PFSK-1 (cell line): Measurements from ENCODE around the gene NCEH1.

ENCODE experiments used
- FOXP2 ChIP-seq: optimal IDR thresholded peaks from 2 replicates; pipeline ENCODE3; 2011; ENCODE audit warnings: borderline replicate concordance, control low read depth, inconsistent platforms; ENCODE audit not compliant: insufficient read depth; ENCODE audit errors: extremely low read length, extremely low read depth
- POLR2AphosphoS5 ChIP-seq: IDR thresholded peaks from 2 replicates; pipeline ENCODE4 v1.6.1; 2012; ENCODE audit warnings: low read depth, mild to moderate bottlenecking, control low read depth, low read length, moderate library complexity
- REST ChIP-seq, 2 experiments: IDR thresholded peaks; 2 replicates each; pipeline versions ENCODE4 v1.6.1 to v1.8.0; 2011 to 2012; ENCODE audit warnings: low read depth in 2 of 2, low read length in 2 of 2, control low read depth in 1 of 2, inconsistent platforms in 1 of 2, mild to moderate bottlenecking in 1 of 2, moderate library complexity in 1 of 2; ENCODE audit not compliant: insufficient read depth in 1 of 2
- SIN3A ChIP-seq: IDR thresholded peaks from 2 replicates; pipeline ENCODE4 v1.6.1; 2012; ENCODE audit warnings: mild to moderate bottlenecking, low read length, moderate library complexity, borderline replicate concordance; ENCODE audit not compliant: insufficient read depth
- TAF1 ChIP-seq: IDR thresholded peaks from 2 replicates; pipeline ENCODE4 v1.6.1; 2012; ENCODE audit warnings: low read length, control low read depth, borderline replicate concordance; ENCODE audit not compliant: insufficient read depth

The NCEH1 gene

GRCh38 chr3:172655388-172655787 is 55.5 kb downstream of the NCEH1 start:
- TF ChIP-seq SIN3A (no peak), REST (IDR thresholded peaks at IDR 0.05; ENCODE audit: insufficient read depth in 1 of 2, low read depth in 2 of 2, low read length in 2 of 2) (no peak), POLR2AphosphoS5 (no peak), TAF1 (no peak), FOXP2 (no peak)

- no peak for TF ChIP-seq FOXP2
- no peak for TF ChIP-seq REST (IDR thresholded peaks at IDR 0.05; ENCODE audit: insufficient read depth in 1 of 2, low read depth in 2 of 2, low read length in 2 of 2)
- no peak for TF ChIP-seq SIN3A
- no peak for TF ChIP-seq POLR2AphosphoS5
- no peak for TF ChIP-seq TAF1
Observed at GRCh38 chr3:172654470-172654869, 56.4 kb downstream of the NCEH1 start.

- no peak for TF ChIP-seq TAF1
- TF ChIP-seq POLR2AphosphoS5 = no peak
- TF ChIP-seq SIN3A = no peak
- TF ChIP-seq REST (IDR thresholded peaks at IDR 0.05; ENCODE audit: insufficient read depth in 1 of 2, low read depth in 2 of 2, low read length in 2 of 2) = no peak
- no peak for TF ChIP-seq FOXP2
Observed at GRCh38 chr3:172653004-172653572, 57.8 kb downstream of the NCEH1 start.

- no peak for TF ChIP-seq TAF1
- no peak for TF ChIP-seq FOXP2
- no peak for TF ChIP-seq SIN3A
- TF ChIP-seq POLR2AphosphoS5 = no peak
- no peak for TF ChIP-seq REST (IDR thresholded peaks at IDR 0.05; ENCODE audit: insufficient read depth in 1 of 2, low read depth in 2 of 2, low read length in 2 of 2)
Observed at GRCh38 chr3:172651936-172652625, 58.8 kb downstream of the NCEH1 start.
